IMR-90 (cell line): ENCODE measurements around the gene RAB31.

ENCODE experiments used
- CEBPB ChIP-seq: IDR thresholded peaks from 2 replicates; pipeline ENCODE4 v1.6.1; 2012; ENCODE audit warnings: low read depth, low read length, improper control_type of control experiment
- ELK1 ChIP-seq: fragments of 150-350 bp; IDR thresholded peaks from 2 replicates; pipeline ENCODE4 v1.6.1; 2016; ENCODE audit warnings: low read depth, mild to moderate bottlenecking, low read length, moderate library complexity, borderline replicate concordance
- MAZ ChIP-seq: IDR thresholded peaks from 2 replicates; pipeline ENCODE4 v1.6.1; 2012; ENCODE audit warnings: low read depth, mild to moderate bottlenecking, low read length, improper control_type of control experiment, moderate library complexity, borderline replicate concordance
- MXI1 ChIP-seq: IDR thresholded peaks from 2 replicates; pipeline ENCODE4 v1.6.1; 2012; ENCODE audit warnings: low read depth, mild to moderate bottlenecking, low read length, moderate library complexity, borderline replicate concordance
- NFE2L2 ChIP-seq: fragments of 150-350 bp; IDR thresholded peaks from 2 replicates; pipeline ENCODE4 v1.6.1; 2016; ENCODE audit warnings: low read depth, mild to moderate bottlenecking, low read length
- POLR2A ChIP-seq: IDR thresholded peaks from 2 replicates; pipeline ENCODE4 v1.6.1; 2012; ENCODE audit warnings: mild to moderate bottlenecking, low read depth, low read length
- TF ChIP-seq, protein P1 (sequence below): conservative IDR thresholded peaks from 2 replicates; pipeline ENCODE4 v1.5.1; 2012; ENCODE audit warnings: mild to moderate bottlenecking, low read depth, low read length, improper control_type of control experiment
- TF ChIP-seq, protein P2 (sequence below): fragments of 150-350 bp; IDR thresholded peaks from 2 replicates; pipeline ENCODE4 v1.6.1; 2017; ENCODE audit warnings: mild to moderate bottlenecking, antibody characterized with exemption, low read length, low read depth

DNA sequence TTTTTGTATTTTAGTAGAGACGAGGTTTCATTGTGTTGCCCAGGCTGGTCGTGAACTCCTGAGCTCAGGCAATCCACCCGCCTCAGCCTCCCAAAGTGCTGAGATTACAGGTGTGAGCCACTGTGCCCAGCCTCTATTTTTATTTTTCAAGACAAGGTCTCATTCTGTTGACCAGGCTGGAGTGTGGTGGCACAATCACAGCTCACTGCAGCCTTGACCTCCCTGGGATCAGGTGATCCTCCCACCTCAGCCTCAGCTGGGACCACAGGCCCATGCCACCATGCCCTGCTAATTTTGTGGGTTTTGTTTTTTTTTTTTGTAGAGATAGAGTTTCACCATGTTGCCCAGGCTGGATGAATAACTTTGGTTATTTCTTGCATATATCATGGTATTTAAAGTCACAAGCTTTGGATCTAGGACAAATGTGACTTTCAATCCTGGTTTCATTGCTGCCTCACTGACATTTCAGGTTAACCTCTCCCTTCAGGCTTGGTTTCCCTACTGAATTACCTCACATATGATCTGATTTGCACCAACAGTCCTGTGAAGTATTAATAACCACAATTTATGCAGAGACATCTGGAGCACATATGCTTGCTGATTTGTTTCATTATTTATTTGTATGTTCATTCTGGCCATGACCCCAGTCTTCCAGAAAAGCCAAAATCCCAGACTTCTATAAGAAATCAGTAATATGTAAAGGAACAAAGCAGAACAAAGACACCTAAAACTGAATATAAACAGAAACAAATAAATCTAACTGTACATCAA lies 17.5 kb upstream of the RAB31 start:
- TF ChIP-seq, protein P1, sequence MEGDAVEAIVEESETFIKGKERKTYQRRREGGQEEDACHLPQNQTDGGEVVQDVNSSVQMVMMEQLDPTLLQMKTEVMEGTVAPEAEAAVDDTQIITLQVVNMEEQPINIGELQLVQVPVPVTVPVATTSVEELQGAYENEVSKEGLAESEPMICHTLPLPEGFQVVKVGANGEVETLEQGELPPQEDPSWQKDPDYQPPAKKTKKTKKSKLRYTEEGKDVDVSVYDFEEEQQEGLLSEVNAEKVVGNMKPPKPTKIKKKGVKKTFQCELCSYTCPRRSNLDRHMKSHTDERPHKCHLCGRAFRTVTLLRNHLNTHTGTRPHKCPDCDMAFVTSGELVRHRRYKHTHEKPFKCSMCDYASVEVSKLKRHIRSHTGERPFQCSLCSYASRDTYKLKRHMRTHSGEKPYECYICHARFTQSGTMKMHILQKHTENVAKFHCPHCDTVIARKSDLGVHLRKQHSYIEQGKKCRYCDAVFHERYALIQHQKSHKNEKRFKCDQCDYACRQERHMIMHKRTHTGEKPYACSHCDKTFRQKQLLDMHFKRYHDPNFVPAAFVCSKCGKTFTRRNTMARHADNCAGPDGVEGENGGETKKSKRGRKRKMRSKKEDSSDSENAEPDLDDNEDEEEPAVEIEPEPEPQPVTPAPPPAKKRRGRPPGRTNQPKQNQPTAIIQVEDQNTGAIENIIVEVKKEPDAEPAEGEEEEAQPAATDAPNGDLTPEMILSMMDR = no peak
- TF ChIP-seq POLR2A (no peak), MXI1 (no peak), CEBPB (no peak), NFE2L2 (no peak), MAZ (no peak), ELK1 (no peak)
- TF ChIP-seq, protein P2, sequence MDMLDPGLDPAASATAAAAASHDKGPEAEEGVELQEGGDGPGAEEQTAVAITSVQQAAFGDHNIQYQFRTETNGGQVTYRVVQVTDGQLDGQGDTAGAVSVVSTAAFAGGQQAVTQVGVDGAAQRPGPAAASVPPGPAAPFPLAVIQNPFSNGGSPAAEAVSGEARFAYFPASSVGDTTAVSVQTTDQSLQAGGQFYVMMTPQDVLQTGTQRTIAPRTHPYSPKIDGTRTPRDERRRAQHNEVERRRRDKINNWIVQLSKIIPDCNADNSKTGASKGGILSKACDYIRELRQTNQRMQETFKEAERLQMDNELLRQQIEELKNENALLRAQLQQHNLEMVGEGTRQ = no peak
